HPDE6-E6E7 (cell line): ENCODE data around the gene BMP7.

Experiments
- DNase-seq: peaks from one replicate; pipeline ENCODE4 v3.0.0; 2011; ENCODE audit warnings: missing footprints; ENCODE audit errors: extremely low spot score

The BMP7 gene

GRCh38 chr20:57211908-57212533 lies 54.4 kb downstream of the BMP7 start:
- DNase-seq, result no peak

GRCh38 chr20:57211406-57211805 lies 55.0 kb downstream of the BMP7 start:
- DNase-seq, result no peak

- no peak for DNase-seq
These were observed 55.5 kb downstream of the BMP7 start for GRCh38 chr20:57210911-57211280.

GRCh38 chr20:57210054-57210910 lies 56.2 kb downstream of the BMP7 start:
- DNase-seq, result no peak

GRCh38 chr20:57209413-57209812 lies 57.0 kb downstream of the BMP7 start:
- DNase-seq, result no peak

DNA sequence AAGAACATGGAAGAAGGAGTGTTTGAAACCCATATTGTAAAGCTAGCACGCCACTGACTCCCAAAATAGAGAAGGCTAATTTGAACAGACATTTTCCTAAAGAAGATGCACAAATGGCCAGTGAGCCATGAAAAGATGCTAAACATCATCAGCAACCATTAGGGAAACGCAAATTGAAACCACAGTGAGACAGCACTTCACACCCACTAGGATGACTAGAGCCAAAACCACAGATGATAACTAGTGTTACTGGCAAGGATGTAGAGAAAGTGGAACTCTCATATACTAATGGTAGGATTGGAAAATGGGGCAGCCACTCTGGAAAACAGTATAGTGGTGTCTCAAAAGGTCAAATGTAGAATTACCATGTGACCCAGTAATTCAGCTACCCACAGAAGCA lies 58.2 kb downstream of the BMP7 start:
- DNase-seq, result no peak

DNA sequence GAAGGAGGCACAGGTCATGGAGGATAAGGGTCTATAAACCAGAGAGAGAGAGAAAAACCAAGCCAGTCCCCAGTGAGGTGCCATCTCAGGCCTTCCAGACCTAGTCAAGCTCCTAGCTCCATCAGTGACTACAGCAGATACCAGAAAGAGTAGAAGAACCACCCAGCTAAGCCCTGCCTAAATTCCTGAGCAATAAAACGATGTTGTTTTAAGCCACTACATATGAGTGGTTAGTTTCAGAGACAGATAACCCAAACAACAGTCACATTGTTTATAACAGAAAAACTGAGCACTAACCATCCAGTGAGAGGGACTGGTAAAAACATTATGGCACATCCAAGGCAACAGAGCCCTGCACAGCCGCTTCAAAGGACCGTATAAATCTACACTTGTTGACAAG lies 59.2 kb downstream of the BMP7 start:
- DNase-seq, result no peak

DNA sequence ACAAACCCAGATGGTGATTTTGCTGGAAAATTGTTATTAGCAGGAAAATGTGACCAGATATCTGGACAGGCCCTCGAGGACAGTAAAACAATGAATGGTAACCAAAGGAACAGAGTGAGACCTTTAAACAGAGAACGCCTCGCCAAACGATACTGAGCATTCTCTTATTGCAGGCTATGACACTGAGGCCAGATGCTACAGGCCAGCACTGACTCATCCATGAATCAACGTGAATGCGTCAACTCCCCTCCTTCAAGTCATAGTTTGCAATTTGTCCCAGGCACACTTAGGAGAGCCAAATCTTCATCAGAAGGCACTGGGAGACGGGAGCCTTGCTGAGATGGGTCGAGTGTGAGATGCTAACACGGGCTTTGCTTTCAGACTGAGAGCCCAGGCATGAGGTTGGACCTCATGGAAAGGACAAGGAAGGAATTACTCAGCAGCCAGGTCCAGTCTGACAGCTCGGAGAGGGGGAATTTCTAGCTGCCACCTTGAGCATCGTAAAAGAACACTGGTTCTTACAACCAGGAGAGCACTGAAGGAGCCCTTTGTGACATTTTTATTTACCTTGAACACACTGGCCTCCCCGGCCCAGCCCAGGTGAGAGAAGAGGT lies 60.7 kb downstream of the BMP7 start:
- DNase-seq, result peak; percentile 91

DNA sequence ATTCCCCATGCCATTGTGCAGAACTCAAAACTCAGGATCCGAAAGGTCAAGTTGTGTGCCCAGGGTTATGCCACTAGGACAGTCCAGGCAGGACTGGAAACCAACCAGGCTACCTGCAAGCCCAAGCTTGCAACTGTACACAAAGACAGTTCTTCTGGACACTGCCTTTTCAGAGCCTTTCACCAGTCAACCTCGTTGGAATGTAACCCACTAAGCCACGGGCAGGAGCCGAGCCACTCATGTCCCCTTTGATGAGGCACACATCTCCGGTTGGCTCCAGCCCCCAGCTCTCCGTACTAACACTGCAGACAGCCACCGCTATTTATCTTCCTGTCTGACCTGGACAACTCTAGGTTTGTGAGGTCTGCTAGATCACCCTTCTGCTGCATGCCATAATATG lies 62.5 kb downstream of the BMP7 start:
- DNase-seq, result no peak

DNA sequence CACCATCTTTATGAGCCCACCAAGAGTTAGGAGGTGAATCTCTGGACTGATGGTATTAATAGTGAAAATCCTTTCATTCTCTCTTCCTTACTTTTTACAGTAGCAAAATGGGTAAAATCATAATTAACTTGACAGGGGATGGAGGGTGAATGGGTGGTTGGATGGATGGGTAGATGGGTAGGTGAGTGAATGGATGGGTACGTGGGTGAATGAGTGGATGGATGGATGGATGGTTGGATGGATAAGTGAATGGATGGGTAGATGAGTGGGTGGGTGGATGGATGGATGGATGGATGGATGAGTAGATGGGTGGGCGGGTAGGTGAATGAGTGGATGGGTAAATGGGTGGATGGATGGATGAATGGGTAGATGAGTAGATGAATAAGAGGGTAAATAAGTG lies 63.2 kb downstream of the BMP7 start:
- DNase-seq, result no peak

DNA sequence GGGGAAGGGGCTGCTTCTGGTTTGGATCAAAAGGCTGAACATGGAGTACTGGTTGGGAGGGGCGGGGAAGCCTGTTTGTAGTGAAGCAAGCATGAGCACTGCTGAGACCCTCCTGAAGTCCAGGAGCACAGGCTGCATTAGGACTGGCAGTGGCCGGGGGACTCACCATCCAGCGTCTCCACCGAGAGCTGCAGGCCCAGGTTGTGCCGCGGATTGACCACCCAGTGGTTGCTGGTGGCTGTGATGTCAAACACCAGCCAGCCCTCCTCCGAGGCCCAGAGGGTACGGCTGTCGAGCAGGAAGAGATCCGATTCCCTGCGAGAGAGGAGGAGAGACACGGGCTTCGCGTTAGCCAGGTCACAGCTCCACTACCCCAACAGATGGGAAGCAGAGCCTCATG lies 64.1 kb downstream of the BMP7 start:
- DNase-seq, result no peak

DNA sequence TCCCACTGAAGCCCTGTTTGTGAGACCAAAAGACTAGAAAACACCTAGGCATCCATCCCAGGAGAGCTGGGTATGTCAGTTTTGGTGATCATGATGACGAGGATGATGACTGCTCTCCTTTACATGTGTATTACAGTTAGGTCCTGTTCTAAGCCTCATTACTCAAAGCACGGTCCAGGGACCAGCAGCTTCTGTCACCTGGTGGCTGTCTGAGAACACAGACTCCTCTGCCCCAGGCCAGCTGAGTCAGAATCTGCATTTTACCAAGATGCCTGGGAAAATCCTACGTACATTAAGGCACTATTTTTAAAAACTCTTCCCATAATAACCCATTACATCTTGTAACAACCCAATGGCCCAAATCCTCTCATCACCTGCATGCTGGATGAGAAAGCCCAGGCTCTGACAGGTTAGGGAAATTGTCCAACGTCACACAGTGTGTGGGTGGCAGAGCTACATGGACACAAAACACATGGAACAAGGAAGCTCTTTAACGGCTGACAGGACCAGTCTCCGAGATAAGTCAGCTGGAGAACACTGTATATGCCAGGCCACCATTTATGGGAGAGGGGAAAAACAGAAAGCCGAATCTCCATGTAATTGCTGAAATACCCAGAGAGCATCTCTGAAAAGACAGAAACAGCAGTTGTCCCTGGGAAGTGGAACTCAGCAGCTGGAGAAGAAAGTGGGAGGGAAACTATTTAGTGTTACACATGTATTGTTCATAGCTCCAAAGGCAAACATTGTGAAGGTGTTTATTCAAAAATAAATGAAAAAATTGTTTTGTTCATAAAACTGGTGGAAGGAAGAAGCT lies 65.4 kb downstream of the BMP7 start:
- no peak for DNase-seq

DNA sequence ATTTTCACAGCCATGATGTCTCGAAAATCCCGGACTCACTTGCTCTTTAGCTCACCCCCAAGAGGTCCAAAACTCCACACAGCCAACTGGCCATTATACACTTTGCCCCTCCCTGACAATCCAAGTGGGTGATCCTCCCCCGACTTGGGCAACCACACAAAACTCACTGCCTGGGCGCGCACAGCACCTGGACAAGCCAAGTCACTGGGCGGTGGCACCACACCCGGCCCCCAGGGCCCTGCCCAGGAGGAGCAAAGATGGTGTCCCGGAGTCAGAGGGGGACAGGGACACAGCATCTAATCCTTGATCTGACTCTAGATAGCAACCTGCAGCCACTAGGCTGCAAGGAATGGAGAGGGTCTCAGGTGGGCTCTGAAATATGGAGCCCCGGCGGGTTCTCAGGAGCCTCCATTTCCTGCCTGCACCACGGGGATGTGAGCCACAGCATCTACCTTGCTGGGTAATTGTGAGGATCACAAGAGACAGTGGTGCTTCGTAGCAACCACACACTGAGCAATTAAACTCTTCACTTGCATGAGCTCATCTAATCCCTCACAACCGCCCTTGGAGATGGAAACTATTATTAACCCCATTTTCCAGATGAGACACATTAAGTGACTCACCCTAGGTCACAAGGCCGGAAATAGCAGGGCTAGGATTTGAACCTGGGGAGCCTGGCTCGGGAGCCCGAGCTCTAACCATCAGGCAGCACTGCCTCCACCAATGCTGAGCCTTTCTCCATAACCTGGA lies 66.6 kb downstream of the BMP7 start:
- DNase-seq, result no peak

GRCh38 chr20:57198132-57199072 lies 68.0 kb downstream of the BMP7 start:
- DNase-seq, result no peak

DNA sequence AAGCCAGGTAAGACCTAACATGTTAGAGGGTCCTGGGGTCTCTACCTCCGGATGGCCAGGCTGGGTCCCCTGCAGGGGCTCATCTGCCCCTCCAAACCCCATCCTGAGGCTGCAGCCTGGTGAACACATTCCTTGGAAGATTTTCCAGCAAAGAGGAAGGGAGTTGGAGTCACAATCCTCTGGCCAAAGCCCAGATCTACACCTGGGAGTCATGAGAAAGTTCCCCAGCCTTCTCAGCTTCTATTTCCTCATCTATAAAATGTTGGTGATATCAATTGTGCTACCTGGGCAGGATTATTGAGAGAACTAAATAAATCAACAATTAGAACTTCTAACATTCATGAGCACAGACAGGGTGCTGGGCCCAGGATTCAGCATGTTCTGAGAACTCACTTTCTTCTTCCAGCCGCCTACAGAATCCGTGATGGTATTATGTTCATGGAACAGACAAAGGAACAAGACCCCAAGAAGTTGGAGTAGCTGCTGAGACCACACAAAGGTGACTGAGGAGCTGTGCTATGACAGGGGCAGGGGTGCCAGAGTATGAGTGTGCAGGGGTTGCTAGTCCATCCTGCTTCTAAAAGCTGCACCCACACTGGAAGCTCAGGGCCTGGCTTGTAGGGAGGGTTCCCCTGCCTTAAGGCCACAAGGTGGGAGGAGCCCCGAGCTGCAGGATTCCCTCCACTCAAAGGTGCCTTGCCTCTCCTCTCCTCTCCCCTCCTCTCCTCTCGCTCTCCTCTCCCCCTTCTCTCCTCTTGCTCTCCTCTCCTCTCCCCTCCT lies 68.9 kb downstream of the BMP7 start:
- no peak for DNase-seq

DNA sequence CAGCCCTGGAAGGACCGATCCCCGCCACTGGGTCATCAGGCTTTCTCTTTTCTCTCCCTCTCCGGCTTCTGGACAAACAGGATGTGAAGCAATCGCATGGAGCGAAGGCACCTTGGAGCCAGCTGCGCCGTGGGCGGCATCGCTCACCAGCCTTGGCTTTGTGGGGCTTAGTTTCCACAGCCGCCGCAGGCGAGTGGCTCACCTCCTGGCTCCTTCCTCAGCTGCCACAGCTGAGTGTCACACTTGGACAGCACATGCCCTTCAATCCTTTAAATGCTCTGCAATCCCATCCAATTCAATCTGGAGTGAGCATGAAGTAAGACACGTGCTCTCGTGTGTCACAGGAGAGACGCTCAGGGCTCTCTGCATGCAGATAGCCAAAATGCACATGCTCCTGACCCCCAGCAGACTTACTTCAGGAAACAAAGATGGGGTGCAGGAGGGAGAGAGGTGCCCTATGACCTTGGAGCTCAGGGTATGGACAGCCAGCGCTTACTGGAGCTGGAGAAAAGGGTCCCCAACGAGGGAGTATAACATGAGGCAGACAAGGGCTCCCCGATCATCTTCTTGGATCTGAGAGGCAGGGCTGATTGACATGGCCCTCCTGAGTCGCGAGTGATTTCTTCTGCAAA lies 70.9 kb downstream of the BMP7 start:
- DNase-seq, result no peak

GRCh38 chr20:57195023-57195422 lies 71.4 kb downstream of the BMP7 start:
- DNase-seq, result no peak

- DNase-seq, result no peak
These were observed 72.3 kb downstream of the BMP7 start for GRCh38 chr20:57194154-57194553.

- no peak for DNase-seq
These were observed 73.3 kb downstream of the BMP7 start for GRCh38 chr20:57193094-57193493.
